Peyer's patch (tissue), 4 donors: ENCODE data around the gene MLLT1.

Experiments used
- POLR2A ChIP-seq, 2 donors: fragments of 450-650 bp; IDR thresholded peaks; one replicate each; pipeline ENCODE4 v1.5.1; 2017; ENCODE audit warnings: antibody characterized with exemption in 2 of 2, mild to moderate bottlenecking in 2 of 2, moderate library complexity in 2 of 2
- TF ChIP-seq, protein P1 (sequence below), 6 experiments: fragments of 450-650 bp in 4 of 6; fragments of 200-600 bp in 2 of 6; sonication (generic) in 1 of 6; IDR thresholded peaks; one replicate each; pipeline ENCODE4 v1.5.1; 2017 to 2019; ENCODE audit warnings: antibody characterized with exemption in 6 of 6, mild to moderate bottlenecking in 3 of 6, moderate library complexity in 1 of 6

DNA sequence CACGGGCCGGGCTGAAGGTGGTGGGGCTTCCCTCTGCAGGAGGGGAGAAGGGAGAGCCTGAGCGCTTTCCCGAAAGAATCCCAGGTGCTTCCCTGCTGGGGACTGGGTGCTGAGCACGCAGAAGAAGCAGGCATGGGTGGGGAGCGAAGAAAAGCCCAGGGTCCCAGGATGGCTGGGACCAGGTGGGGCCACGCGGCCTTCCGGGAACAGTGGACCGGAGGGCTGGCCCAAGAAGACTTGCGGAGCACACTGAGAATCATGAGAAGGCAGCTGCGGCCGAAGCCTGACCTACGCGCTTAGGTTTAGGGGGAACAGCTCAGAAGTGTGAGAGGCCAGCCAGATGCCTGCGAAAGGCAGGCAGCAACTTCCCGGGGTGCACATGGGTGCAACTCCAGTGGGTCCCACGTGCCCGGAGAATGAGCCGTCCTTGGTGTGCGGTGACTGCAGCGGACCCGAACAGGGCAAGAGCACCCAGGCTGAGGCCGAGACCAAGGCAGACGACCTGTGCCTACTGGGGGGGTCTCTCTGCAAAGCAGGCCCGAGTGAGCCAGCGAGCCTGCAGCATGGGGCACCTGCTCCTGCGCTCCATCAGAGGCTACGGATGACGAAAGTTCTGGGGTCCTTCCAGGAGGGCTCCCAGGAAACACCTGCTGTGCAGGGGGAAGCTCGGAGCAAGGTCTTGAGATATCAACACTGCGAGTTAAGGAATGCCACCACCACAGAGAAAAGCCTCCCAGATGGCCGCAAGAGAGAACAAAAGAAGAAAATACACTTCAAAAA is 52.4 kb downstream of the MLLT1 start:
- TF ChIP-seq, protein P1, sequence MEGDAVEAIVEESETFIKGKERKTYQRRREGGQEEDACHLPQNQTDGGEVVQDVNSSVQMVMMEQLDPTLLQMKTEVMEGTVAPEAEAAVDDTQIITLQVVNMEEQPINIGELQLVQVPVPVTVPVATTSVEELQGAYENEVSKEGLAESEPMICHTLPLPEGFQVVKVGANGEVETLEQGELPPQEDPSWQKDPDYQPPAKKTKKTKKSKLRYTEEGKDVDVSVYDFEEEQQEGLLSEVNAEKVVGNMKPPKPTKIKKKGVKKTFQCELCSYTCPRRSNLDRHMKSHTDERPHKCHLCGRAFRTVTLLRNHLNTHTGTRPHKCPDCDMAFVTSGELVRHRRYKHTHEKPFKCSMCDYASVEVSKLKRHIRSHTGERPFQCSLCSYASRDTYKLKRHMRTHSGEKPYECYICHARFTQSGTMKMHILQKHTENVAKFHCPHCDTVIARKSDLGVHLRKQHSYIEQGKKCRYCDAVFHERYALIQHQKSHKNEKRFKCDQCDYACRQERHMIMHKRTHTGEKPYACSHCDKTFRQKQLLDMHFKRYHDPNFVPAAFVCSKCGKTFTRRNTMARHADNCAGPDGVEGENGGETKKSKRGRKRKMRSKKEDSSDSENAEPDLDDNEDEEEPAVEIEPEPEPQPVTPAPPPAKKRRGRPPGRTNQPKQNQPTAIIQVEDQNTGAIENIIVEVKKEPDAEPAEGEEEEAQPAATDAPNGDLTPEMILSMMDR (IDR thresholded peaks at IDR 0.05): no peak
- no peak for TF ChIP-seq POLR2A (IDR thresholded peaks at IDR 0.05)
